ENCODE results near the gene SETD1B. TPM values are rescaled to one million over a fixed set of nuclear protein-coding genes. Genes with fewer than 3 reads are reported as not detected.

Gene SETD1B
- total RNA-seq, 1 donor = 5.8 TPM

DNA sequence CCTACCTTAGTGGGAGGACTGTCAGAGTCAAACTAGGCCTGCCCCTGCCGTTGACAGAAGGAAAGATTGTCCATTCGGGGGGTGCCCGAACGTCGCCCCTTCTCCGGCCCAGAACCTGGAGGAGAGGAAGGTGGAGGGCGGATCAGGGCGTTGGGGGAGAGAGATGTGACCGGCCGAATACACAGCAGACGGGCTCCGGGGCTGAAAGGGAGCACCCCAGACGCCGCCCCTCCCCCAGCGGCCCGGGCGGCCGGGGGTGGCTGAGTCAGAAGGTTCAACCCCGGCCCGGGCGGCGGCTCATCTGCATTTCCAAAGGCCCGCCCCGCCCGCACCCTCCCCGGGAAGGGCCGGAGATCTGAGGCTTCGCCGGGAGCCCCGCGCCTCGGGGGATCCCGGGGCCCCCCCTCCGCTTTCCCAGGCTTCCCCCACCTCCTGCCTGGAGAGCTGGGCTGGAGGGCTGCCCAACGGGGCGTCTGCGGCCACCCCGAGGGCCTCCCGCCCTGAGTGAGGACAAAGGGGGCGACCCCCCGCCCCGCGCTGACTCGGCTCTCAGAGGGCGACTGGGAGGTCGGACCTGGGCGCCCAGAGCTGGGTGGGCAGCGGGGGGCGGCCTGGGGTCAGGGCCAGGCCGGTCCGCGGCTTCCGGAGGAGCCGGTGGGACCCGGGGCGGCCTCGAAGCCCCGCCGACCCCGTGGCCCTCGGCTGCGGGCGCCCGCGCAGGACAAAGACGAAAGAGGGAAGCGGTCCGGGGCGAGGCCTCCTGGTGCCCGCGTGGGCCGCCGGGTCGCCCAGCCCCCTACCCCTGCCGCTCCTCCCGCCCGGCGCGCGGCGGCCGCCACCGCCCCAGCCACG, 3.7 kb upstream of the SETD1B start:
- Histone ChIP-seq H3K9me3 (ENCODE audit: low read depth, low read length) (no peaks in the 10 kb centered on the region), H4K20me1 (ENCODE audit: insufficient read depth, low read length) (peaks cover 20% of the 10 kb centered on the region), H3K4me1 (ENCODE audit: insufficient read depth, low read length) (peaks cover 47% of the 10 kb centered on the region), H3K4me3 (ENCODE audit: insufficient read depth, low read length) (peak overlapping the region; percentile 86), H3K36me3 (ENCODE audit: insufficient read depth, low read length) (no peaks in the 10 kb centered on the region), H3K79me2 (ENCODE audit: insufficient read depth, low read length) (peaks cover 59% of the 10 kb centered on the region), H3K27me3 (ENCODE audit: insufficient read depth, low read length) (no peaks in the 10 kb centered on the region), H3K4me2 (ENCODE audit: insufficient read depth, low read length) (peak overlapping the region; percentile 77), H3K27ac (ENCODE audit: low read depth, low read length) (peak overlapping the region; percentile 99), H2AFZ (ENCODE audit: low read length) (peak overlapping the region; percentile 24)
- TF ChIP-seq, protein P1, sequence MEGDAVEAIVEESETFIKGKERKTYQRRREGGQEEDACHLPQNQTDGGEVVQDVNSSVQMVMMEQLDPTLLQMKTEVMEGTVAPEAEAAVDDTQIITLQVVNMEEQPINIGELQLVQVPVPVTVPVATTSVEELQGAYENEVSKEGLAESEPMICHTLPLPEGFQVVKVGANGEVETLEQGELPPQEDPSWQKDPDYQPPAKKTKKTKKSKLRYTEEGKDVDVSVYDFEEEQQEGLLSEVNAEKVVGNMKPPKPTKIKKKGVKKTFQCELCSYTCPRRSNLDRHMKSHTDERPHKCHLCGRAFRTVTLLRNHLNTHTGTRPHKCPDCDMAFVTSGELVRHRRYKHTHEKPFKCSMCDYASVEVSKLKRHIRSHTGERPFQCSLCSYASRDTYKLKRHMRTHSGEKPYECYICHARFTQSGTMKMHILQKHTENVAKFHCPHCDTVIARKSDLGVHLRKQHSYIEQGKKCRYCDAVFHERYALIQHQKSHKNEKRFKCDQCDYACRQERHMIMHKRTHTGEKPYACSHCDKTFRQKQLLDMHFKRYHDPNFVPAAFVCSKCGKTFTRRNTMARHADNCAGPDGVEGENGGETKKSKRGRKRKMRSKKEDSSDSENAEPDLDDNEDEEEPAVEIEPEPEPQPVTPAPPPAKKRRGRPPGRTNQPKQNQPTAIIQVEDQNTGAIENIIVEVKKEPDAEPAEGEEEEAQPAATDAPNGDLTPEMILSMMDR (IDR thresholded peaks at IDR 0.05; ENCODE audit: extremely low read depth, low read depth, low read length) = no peak
- DNase-seq (ENCODE audit: insufficient read length, low spot score, missing footprints) = peak; percentile 100

DNA sequence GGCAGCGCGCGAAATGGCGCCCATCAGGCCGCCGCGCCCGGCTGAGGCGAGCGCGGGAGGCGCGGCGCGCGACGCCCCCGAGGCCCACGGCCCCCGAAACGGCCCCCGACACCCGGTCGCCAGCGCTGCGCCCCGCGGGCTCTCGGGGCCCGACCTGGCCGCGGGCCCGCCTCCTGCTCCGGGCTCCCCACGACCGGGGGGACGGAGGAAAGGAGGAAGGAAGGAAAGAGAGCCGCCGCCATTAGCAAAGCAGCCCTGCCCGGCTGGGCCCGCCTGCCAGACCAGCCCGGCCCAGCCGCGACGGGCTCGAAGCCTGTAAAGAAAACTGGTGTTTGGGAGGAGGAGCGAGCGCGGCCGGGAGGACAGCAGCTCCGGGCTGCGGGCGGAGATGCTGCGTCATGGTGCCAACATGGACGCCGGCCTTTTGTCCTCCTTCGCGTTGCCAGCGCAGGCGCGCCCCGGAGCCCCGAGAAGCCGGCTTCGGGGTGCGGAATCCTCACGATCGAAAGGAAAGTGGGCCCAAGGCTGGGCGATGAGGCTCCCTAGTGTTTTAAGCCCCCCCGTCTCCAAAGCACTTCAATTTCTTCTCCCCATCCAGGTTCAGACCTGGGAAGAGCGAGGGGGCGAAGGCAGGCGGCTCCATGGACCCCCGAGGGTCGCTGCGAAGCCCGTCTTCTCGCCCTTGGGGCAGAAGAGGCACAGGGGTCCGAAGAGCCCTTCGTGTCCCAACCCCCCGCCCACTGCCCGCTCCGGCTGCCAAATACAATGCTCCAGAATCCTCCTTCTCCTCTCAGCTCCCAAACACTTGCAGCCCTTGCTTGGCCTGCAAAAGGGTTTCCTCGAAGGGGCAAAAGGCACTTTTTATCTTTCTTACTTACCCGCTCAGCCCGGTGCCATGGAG, 2.9 kb upstream of the SETD1B start:
- Histone ChIP-seq H2AFZ (ENCODE audit: low read length) (peak overlapping the region; percentile 40), H3K4me1 (ENCODE audit: insufficient read depth, low read length) (peaks cover 50% of the 10 kb centered on the region)
- DNase-seq (ENCODE audit: insufficient read length, low spot score, missing footprints) = peak; percentile 98

DNA sequence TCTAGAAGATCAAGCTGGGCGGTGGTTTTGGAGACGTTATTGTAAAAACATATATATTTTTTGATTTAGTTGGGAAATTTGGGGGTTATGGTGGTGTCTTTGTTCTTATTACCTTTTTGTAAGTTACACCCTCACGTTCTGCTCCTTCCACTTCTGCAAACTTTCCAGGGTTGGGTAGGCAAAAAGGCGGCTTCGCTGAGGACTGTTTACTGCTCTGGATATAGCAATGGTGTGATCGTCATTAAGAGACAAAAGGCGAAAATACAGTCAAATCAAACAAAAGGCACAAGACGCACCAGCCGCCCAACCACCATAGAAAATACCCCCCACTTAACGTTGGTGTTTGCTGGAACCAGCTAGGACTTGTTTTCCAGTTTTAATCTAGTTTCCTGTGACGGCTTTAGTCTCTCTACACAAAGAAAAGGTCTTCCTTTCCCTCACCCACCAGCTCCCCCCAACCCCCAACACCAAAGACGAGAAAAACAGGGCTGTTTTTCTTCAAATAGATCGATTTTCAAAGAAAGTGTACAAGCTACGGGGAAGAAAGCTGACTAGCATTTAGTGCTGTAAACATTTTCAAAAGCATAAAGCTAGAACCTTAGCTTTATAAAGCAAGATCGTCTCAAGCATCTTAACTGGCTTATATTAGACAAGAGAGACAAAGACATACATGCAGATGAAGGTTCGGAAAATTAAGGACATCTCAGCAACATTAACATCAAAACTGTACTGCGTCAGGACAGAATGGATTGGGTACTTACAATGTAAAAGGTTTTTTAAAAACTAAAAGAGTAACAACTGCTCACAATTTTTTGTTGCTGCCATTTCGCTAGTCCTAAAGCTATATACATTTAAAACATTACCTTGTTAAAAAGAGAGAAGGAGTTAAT, 2.0 kb upstream of the SETD1B start:
- peaks cover 60% of the 10 kb centered on the region for H3K79me2 ChIP-seq (ENCODE audit: insufficient read depth, low read length)
- H3K4me1 ChIP-seq (ENCODE audit: insufficient read depth, low read length) = peaks cover 56% of the 10 kb centered on the region
- H3K4me2 ChIP-seq (ENCODE audit: insufficient read depth, low read length) = peak overlapping the region; percentile 83
- H2AFZ ChIP-seq (ENCODE audit: low read length) = no peak overlapping the region
- TF ChIP-seq, protein P1 (IDR thresholded peaks at IDR 0.05; ENCODE audit: extremely low read depth, low read depth, low read length) = no peak
- peak overlapping the region; percentile 86 for H3K4me3 ChIP-seq (ENCODE audit: insufficient read depth, low read length)
- peak overlapping the region; percentile 99 for H3K27ac ChIP-seq (ENCODE audit: low read depth, low read length)
- no peaks in the 10 kb centered on the region for H3K36me3 ChIP-seq (ENCODE audit: insufficient read depth, low read length)
- H4K20me1 ChIP-seq (ENCODE audit: insufficient read depth, low read length) = peaks cover 28% of the 10 kb centered on the region
- H3K9me3 ChIP-seq (ENCODE audit: low read depth, low read length) = no peaks in the 10 kb centered on the region
- DNase-seq (ENCODE audit: insufficient read length, low spot score, missing footprints) = peak; percentile 83
- no peaks in the 10 kb centered on the region for H3K27me3 ChIP-seq (ENCODE audit: insufficient read depth, low read length)

More for the DNA sequence above, 2.9 kb upstream of the SETD1B start:
- no peaks in the 10 kb centered on the region for H3K27me3 ChIP-seq (ENCODE audit: insufficient read depth, low read length)
- peak overlapping the region; percentile 83 for H3K4me2 ChIP-seq (ENCODE audit: insufficient read depth, low read length)
- H3K79me2 ChIP-seq (ENCODE audit: insufficient read depth, low read length) = peaks cover 58% of the 10 kb centered on the region
- H4K20me1 ChIP-seq (ENCODE audit: insufficient read depth, low read length) = peaks cover 23% of the 10 kb centered on the region
- H3K36me3 ChIP-seq (ENCODE audit: insufficient read depth, low read length) = no peaks in the 10 kb centered on the region
- H3K9me3 ChIP-seq (ENCODE audit: low read depth, low read length) = no peaks in the 10 kb centered on the region
- peak overlapping the region; percentile 99 for H3K27ac ChIP-seq (ENCODE audit: low read depth, low read length)
- peak overlapping the region; percentile 86 for H3K4me3 ChIP-seq (ENCODE audit: insufficient read depth, low read length)
- TF ChIP-seq, protein P1 (IDR thresholded peaks at IDR 0.05; ENCODE audit: extremely low read depth, low read depth, low read length) = no peak
